BLaER1 treated with 17β-estradiol and CSF1 and Interleukin-3, amounts not matched to agents 10 nM and 100 nM (cell line): ENCODE measurements around the gene MON2.

Source experiments
- H3K27ac ChIP-seq, 11 experiments: shearing (Covaris generic); formaldehyde crosslinking; 2 replicates each; pipeline ENCODE4 v1.8.1; 2022
- H3K27me3 ChIP-seq, 11 experiments: shearing (Covaris generic); formaldehyde crosslinking; 2 replicates each; pipeline ENCODE4 v1.8.1; 2022
- H3K36me3 ChIP-seq, 11 experiments: shearing (Covaris generic); formaldehyde crosslinking; 2 replicates each; pipeline ENCODE4 v1.8.1; 2022
- H3K4me1 ChIP-seq, 10 experiments: shearing (Covaris generic); formaldehyde crosslinking; 2 replicates each; pipeline ENCODE4 v1.8.1; 2022
- H3K4me2 ChIP-seq, 11 experiments: shearing (Covaris generic); formaldehyde crosslinking; 2 replicates each; pipeline ENCODE4 v1.8.1; 2022
- H3K4me3 ChIP-seq, 10 experiments: shearing (Covaris generic); formaldehyde crosslinking; 2 replicates each; pipeline ENCODE4 v1.8.1; 2022
- H3K9ac ChIP-seq, 11 experiments: shearing (Covaris generic); formaldehyde crosslinking; 2 replicates each; pipeline ENCODE4 v1.8.1; 2022
- H3K9me3 ChIP-seq, 11 experiments: shearing (Covaris generic); formaldehyde crosslinking; replicated peaks in 1 of 11; 2 replicates each; pipeline ENCODE4 v1.8.1; 2022
- H4K20me1 ChIP-seq, 11 experiments: shearing (Covaris generic); formaldehyde crosslinking; 2 replicates each; pipeline ENCODE4 v1.8.1; 2022
- Cebpa-rat ChIP-seq, 11 experiments: shearing (Covaris generic); IDR thresholded peaks; 2 replicates each; pipeline ENCODE4 v1.8.1; 2022

MON2 gene

GRCh38 chr12:62516927-62517326, 50.3 kb downstream of the MON2 start:
- peak overlapping the region in 3 of 11 experiments; percentile 21 to 52 (median 51); a peak in 5 of 22 replicates for H3K27ac ChIP-seq
- H3K4me1 ChIP-seq, result peaks cover 0 to 29% (median 5%) of the 10 kb centered on the region in 10 experiments; a peak in 11 of 20 replicates
- TF ChIP-seq Cebpa-rat (IDR thresholded peaks at IDR 0.05), result no peak
- no peaks in the 10 kb centered on the region for H3K27me3 ChIP-seq
- no peak overlapping the region for H3K9ac ChIP-seq
- H3K9me3 ChIP-seq, result peaks cover 25 to 32% (median 26%) of the 10 kb centered on the region in 11 experiments
- no peaks in the 10 kb centered on the region for H4K20me1 ChIP-seq
- peak overlapping the region in 5 of 11 experiments; percentile 12 to 65 (median 35); a peak in 5 of 22 replicates for H3K4me2 ChIP-seq
- no peak overlapping the region for H3K4me3 ChIP-seq
- H3K36me3 ChIP-seq, result peaks cover 31 to 76% (median 58%) of the 10 kb centered on the region in 11 experiments

- Histone ChIP-seq H3K27me3 (no peaks in the 10 kb centered on the region), H3K4me1 (peaks cover 0 to 29% (median 5%) of the 10 kb centered on the region in 10 experiments; a peak in 11 of 20 replicates), H3K4me3 (no peak overlapping the region), H3K4me2 (peak overlapping the region in 1 of 11 experiments; percentile 47; a peak in 2 of 22 replicates), H3K36me3 (peaks cover 23 to 66% (median 51%) of the 10 kb centered on the region in 11 experiments), H3K9me3 (peaks cover 15 to 23% (median 17%) of the 10 kb centered on the region in 11 experiments), H3K27ac (peak overlapping the region in 1 of 11 experiments; percentile 52; a peak in 1 of 22 replicates), H3K9ac (no peak overlapping the region), H4K20me1 (no peaks in the 10 kb centered on the region)
- TF ChIP-seq Cebpa-rat (IDR thresholded peaks at IDR 0.05), result no peak
Observed at GRCh38 chr12:62517887-62518286, 51.3 kb downstream of the MON2 start.

GRCh38 chr12:62519043-62519442, 52.4 kb downstream of the MON2 start:
- Histone ChIP-seq H3K4me1 (peaks cover 0 to 29% (median 5%) of the 10 kb centered on the region in 10 experiments; a peak in 11 of 20 replicates), H3K27me3 (no peaks in the 10 kb centered on the region), H3K9me3 (peaks cover 3 to 11% (median 5%) of the 10 kb centered on the region in 11 experiments; a peak in 19 of 22 replicates), H3K9ac (no peak overlapping the region), H3K4me2 (no peak overlapping the region), H3K36me3 (peaks cover 17 to 55% (median 39%) of the 10 kb centered on the region in 11 experiments), H3K4me3 (no peak overlapping the region), H3K27ac (no peak overlapping the region), H4K20me1 (no peaks in the 10 kb centered on the region)
- TF ChIP-seq Cebpa-rat (IDR thresholded peaks at IDR 0.05), result no peak

- Histone ChIP-seq H3K27ac (no peak overlapping the region), H3K4me3 (no peak overlapping the region), H3K36me3 (peaks cover 12 to 44% (median 28%) of the 10 kb centered on the region in 11 experiments), H3K4me1 (peaks cover 0 to 33% (median 5%) of the 10 kb centered on the region in 10 experiments; a peak in 11 of 20 replicates), H3K4me2 (no peak overlapping the region), H3K9ac (no peak overlapping the region), H3K27me3 (no peaks in the 10 kb centered on the region), H4K20me1 (no peaks in the 10 kb centered on the region), H3K9me3 (no peaks in the 10 kb centered on the region; a peak in 1 of 22 replicates)
- TF ChIP-seq Cebpa-rat (IDR thresholded peaks at IDR 0.05), result no peak
Observed at GRCh38 chr12:62520361-62520760, 53.7 kb downstream of the MON2 start.

- Histone ChIP-seq H3K4me3 (no peak overlapping the region), H3K9ac (no peak overlapping the region), H3K4me1 (peaks cover 0 to 20% (median 0%) of the 10 kb centered on the region in 10 experiments; a peak in 6 of 20 replicates), H3K27ac (no peak overlapping the region), H3K9me3 (no peaks in the 10 kb centered on the region; a peak in 1 of 22 replicates), H4K20me1 (no peaks in the 10 kb centered on the region; a peak in 1 of 22 replicates), H3K36me3 (peaks cover 19 to 57% (median 35%) of the 10 kb centered on the region in 11 experiments; a peak in 20 of 22 replicates), H3K27me3 (no peaks in the 10 kb centered on the region), H3K4me2 (no peak overlapping the region)
- no peak for TF ChIP-seq Cebpa-rat (IDR thresholded peaks at IDR 0.05)
Observed at GRCh38 chr12:62522984-62523383, 56.4 kb downstream of the MON2 start.

GRCh38 chr12:62523619-62524018, 57.0 kb downstream of the MON2 start:
- no peaks in the 10 kb centered on the region; a peak in 1 of 22 replicates for H3K9me3 ChIP-seq
- H3K4me1 ChIP-seq, result peaks cover 0 to 14% (median 0%) of the 10 kb centered on the region in 10 experiments; a peak in 6 of 20 replicates
- no peak for TF ChIP-seq Cebpa-rat (IDR thresholded peaks at IDR 0.05)
- peaks cover 13 to 57% (median 29%) of the 10 kb centered on the region in 11 experiments; a peak in 20 of 22 replicates for H3K36me3 ChIP-seq
- no peaks in the 10 kb centered on the region for H3K27me3 ChIP-seq
- H3K27ac ChIP-seq, result no peak overlapping the region
- H4K20me1 ChIP-seq, result no peaks in the 10 kb centered on the region; a peak in 1 of 22 replicates
- H3K4me3 ChIP-seq, result no peak overlapping the region
- H3K4me2 ChIP-seq, result no peak overlapping the region
- H3K9ac ChIP-seq, result no peak overlapping the region

GRCh38 chr12:62525271-62525670, 58.6 kb downstream of the MON2 start:
- no peaks in the 10 kb centered on the region; a peak in 1 of 22 replicates for H4K20me1 ChIP-seq
- peak overlapping the region in 1 of 11 experiments; percentile 14; a peak in 1 of 22 replicates for H3K27ac ChIP-seq
- no peaks in the 10 kb centered on the region for H3K9me3 ChIP-seq
- TF ChIP-seq Cebpa-rat (IDR thresholded peaks at IDR 0.05), result no peak
- peaks cover 3 to 48% (median 15%) of the 10 kb centered on the region in 11 experiments; a peak in 16 of 22 replicates for H3K36me3 ChIP-seq
- H3K27me3 ChIP-seq, result no peaks in the 10 kb centered on the region
- H3K4me3 ChIP-seq, result no peak overlapping the region
- H3K4me2 ChIP-seq, result peak overlapping the region in 2 of 11 experiments; percentile 7 to 46; a peak in 2 of 22 replicates
- H3K4me1 ChIP-seq, result peaks cover 0 to 13% (median 0%) of the 10 kb centered on the region in 10 experiments; a peak in 6 of 20 replicates
- H3K9ac ChIP-seq, result no peak overlapping the region

GRCh38 chr12:62530596-62530995, 64.0 kb downstream of the MON2 start:
- Histone ChIP-seq H4K20me1 (no peaks in the 10 kb centered on the region; a peak in 1 of 22 replicates), H3K4me1 (peaks cover 0 to 6% (median 0%) of the 10 kb centered on the region in 10 experiments; a peak in 6 of 20 replicates), H3K27ac (no peak overlapping the region), H3K4me3 (no peak overlapping the region), H3K36me3 (peaks cover 32 to 75% (median 48%) of the 10 kb centered on the region in 11 experiments), H3K9me3 (no peaks in the 10 kb centered on the region), H3K27me3 (no peaks in the 10 kb centered on the region), H3K9ac (no peak overlapping the region), H3K4me2 (no peak overlapping the region)
- TF ChIP-seq Cebpa-rat (IDR thresholded peaks at IDR 0.05), result no peak

- no peak for TF ChIP-seq Cebpa-rat (IDR thresholded peaks at IDR 0.05)
- Histone ChIP-seq H3K9ac (no peak overlapping the region), H3K4me3 (no peak overlapping the region), H3K9me3 (no peaks in the 10 kb centered on the region), H4K20me1 (no peaks in the 10 kb centered on the region), H3K27ac (no peak overlapping the region), H3K27me3 (no peaks in the 10 kb centered on the region), H3K36me3 (peaks cover 41 to 77% (median 49%) of the 10 kb centered on the region in 11 experiments), H3K4me2 (no peak overlapping the region), H3K4me1 (peaks cover 0 to 5% (median 0%) of the 10 kb centered on the region in 10 experiments; a peak in 3 of 20 replicates)
Observed at GRCh38 chr12:62532333-62532732, 65.7 kb downstream of the MON2 start.
